Measurements from ENCODE around the gene MS4A8.
"Not testable (repeated sequence)": the region's sequence is repeated elsewhere in the genome, so short reads cannot be mapped to it uniquely, and the experiment has no call there.

Gene MS4A8, protein sequence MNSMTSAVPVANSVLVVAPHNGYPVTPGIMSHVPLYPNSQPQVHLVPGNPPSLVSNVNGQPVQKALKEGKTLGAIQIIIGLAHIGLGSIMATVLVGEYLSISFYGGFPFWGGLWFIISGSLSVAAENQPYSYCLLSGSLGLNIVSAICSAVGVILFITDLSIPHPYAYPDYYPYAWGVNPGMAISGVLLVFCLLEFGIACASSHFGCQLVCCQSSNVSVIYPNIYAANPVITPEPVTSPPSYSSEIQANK

DNA sequence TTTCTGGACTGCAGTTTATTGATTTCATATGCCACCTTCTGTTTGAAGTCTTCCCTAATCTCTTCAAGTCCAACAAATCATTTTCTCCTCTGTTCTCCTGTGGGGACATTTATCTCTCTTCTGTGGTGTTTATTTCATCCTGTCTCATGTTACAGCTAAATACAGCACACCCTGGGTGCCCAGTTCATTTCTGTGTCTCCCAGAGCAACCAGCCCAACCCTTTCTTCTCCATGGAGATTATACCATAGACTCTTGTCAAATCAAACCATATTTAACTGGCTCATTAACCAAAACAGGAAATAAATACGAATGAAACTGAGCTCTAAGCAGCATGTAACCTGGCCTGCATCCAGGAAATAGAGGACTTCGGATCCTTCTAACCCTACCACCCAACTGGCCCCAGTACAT lies at the start of gene MS4A8:
Gene MS4A8 (plus strand): TSS at position 329 of the 408 bp plus-strand sequence. CDS start 1,249 bp downstream, outside the sequence.
- DNase-seq, result no peak

- DNase-seq, result no peak
These were observed 41.5 kb upstream of the MS4A8 start for GRCh38 chr11:60657888-60658287.

GRCh38 chr11:60658409-60658808 lies 41.0 kb upstream of the MS4A8 start:
- no peak for DNase-seq

- DNase-seq, result no peak
These were observed 27.2 kb upstream of the MS4A8 start for GRCh38 chr11:60672255-60672654.

GRCh38 chr11:60678231-60678630 lies 21.2 kb upstream of the MS4A8 start:
- DNase-seq, result not testable (repeated sequence)

- DNase-seq, result no peak
These were observed 19.5 kb upstream of the MS4A8 start for GRCh38 chr11:60679879-60680278.

GRCh38 chr11:60680455-60681119 lies 18.8 kb upstream of the MS4A8 start:
- no peak for DNase-seq

DNA sequence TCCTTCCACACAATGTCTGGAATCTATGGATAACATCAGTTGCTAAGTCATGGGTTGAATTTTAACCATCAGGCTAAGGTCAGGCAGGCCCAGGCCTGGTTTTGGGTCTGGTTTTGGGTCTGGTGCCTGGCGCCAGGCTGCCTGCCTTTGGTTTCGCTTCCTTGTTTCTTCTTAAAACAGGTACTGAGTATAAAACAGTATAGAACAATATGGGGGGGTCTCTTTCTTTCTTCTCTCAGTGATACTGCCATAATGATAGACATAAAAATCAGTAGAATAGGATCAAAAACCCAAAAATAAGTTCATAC lies 14.9 kb upstream of the MS4A8 start:
- DNase-seq, result not testable (repeated sequence)

DNA sequence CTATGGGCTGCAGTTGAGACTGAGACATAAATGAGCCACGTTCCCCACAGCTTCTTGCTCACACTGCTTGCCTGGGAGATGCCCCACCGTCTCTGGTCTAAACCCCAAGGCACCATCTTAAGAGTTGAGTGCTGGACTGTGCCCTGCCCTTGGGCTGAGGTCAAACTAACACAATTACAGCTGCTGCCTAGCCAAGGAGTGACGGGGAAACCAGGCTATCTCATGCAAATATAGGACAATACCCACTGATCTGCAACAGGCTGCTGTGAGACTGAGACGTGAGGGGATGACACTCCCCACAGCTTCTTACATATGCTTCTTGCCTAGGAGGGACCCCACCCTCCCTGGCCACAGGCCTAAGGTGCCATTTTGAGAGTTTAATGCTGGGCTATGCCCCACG lies 7.8 kb upstream of the MS4A8 start:
- no peak for DNase-seq

DNA sequence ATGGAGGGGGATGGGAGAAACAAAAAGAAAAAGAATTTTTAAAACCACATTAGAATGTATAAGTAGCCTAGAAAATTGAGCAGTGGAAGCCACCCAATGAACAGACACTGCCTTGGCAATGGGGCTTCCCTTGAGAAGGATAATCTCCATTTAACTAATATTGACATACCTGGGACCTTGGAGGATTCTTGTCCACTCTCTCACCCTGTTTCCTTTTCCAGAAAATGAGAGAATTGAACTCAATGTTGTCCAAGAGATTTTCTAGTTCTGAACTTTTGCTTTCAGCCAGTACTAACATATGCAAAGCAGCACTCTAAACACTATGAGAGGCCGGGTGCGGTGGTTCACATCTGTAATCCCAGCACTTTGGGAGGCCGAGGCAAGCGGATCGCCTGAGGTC lies 524 bp downstream of the MS4A8 start:
- no peak for DNase-seq

- DNase-seq, result no peak
These were observed 1.5 kb downstream of the MS4A8 start for GRCh38 chr11:60700689-60701468.

GRCh38 chr11:60701469-60701818 lies 2.0 kb downstream of the MS4A8 start:
- DNase-seq, result no peak

- DNase-seq, result no peak
These were observed 4.0 kb downstream of the MS4A8 start for GRCh38 chr11:60703374-60703773.

- no peak for DNase-seq
These were observed 6.5 kb downstream of the MS4A8 start for GRCh38 chr11:60705895-60706294.

DNA sequence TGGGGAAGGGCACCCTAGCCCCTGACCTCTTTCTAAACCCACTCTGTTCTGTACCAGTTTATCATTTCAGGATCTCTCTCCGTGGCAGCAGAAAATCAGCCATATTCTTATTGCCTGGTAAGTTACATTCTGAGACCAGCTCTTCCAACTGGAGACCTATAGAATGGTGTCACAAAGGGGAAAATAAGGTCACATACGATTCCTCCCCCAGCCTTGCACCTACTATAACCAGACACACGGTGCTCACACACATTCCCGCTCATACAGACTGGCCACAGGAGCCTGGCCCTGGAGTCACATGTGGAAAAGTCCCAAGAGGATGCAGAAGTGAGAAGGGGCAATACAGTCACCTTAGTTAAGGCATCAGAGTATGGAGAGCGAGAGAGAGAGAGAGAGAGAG lies 7.5 kb downstream of the MS4A8 start:
- no peak for DNase-seq

DNA sequence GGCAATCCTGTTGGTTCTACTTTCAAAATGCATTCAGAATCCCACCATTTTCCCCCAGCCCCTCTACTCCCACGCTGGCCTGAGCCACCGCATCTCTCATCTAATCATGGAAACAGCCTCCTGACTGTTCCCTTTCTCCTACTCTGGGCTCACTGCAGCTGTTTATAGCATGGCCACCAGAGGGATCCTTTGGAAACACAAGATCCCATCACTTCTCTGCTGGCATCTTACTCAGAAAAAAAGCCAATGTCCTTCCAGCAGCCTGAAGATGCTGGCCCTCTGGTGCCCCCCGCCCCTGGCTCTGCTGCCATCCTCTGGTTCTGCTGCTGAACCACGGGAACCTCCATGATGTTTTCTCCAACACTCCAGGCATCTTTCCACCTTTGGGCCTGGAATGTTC lies 11.1 kb downstream of the MS4A8 start:
- DNase-seq, result no peak

DNA sequence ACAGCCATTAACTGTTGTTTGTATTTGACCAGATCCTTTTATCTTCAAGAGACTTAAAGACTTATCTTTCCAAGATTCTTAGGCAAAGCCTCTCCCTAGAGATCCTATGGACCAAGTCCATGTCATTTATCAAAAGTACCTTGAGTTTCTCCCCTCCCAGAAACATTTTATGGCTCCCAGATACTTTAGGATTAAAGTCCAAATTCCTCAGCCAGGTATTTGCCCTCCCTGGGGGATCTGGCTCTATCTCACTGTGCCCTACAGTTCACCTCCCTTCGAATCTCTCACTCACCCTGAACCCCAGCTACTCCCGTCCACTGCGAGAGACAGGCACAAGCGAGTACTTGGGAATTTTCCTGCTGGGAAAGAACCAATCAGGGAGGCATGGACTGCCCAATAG lies 11.9 kb downstream of the MS4A8 start:
- no peak for DNase-seq

GRCh38 chr11:60713423-60713822 lies 14.0 kb downstream of the MS4A8 start:
- DNase-seq, result not testable (repeated sequence)

DNA sequence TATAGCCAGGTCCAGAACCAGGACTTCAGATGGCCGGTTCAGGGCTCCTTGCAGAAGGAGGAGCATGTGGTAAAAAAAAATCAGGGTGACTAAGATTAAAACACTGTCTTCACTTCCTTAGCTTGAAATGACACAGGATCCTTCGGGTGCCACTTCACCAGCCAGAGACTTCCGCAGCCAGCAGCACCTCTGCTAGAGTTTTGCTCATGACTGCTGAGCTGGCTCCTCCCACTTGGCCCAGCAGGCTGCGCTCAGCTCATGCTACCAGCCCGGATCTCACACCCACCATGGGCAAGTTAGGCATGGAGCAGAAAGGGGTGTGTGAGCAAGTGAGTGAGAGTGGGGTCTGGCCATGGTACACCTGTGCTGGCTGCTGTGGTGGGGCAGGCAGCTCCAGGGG lies 18.5 kb downstream of the MS4A8 start:
- no peak for DNase-seq

- DNase-seq, result no peak
These were observed 19.3 kb downstream of the MS4A8 start for GRCh38 chr11:60718524-60719316.

DNA sequence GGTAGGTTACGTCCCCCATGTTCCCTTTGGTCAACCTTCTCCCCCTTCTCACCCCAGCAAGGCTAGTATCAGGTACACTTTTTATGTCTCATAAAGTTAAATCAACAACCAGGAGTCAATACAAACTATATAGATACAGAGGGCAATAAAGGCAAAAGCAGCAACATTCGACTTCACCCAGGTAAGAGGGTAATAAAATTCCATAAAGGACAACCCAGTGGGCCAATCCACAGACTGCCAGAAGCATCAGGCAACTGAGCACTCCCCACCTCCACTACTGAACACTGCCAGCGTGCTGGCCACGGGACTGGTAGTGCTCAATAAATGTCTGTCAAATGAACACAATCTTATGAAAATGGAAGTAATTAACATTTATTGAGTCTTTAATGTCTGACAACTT lies 20.0 kb downstream of the MS4A8 start:
- DNase-seq, result no peak

- DNase-seq, result no peak
These were observed 21.0 kb downstream of the MS4A8 start for GRCh38 chr11:60720460-60720859.

DNA sequence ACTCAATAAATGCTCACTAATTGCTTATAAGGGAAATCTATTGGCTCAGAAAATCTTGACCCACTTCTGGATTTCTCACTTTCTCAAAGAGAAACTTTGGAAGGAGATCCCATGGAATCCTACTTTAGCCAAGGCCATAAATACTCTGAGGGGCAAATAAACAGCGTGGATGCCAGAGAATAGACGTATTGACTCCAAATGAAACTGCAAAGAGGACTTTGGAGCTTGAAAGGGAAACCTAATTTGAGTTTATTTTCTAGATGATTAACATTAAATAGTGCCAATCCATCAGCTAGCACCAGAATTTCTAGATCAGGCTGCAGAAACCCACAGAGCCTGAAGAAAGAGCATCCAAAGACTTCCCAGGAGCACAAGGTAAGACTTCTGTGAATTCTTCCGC lies 25.0 kb downstream of the MS4A8 start, which contains the start of gene MS4A18:
Gene MS4A18 (plus strand): TSS at position 301 of the 400 bp plus-strand sequence.
- no peak for DNase-seq
